Medulla oblongata (tissue), 1 donor: ENCODE measurements around the gene NCAPG.
A peak's percentile ranks its signal among the peaks of the same experiment; 100 is the strongest.

Experiments used
- DNase-seq: peaks from one replicate; pipeline ENCODE4 v3.0.0-alpha.2; 2015; ENCODE audit errors: extremely low spot score

Gene NCAPG

GRCh38 chr4:17810260-17811077, at the start of gene NCAPG, which contains the start of gene DCAF16:
Gene NCAPG (plus strand): TSS chr4:17810979. CDS start chr4:17811078, 99 bp downstream.
Gene DCAF16 (minus strand): TSS chr4:17810757. CDS start chr4:17804141, 6,616 bp downstream.
- peak; percentile 100 for DNase-seq

- no peak for DNase-seq
Measured at GRCh38 chr4:17761062-17761461, 49.7 kb upstream of the NCAPG start.

GRCh38 chr4:17762726-17763125, 48.1 kb upstream of the NCAPG start:
- DNase-seq = no peak

GRCh38 chr4:17763416-17763815, 47.4 kb upstream of the NCAPG start:
- DNase-seq = peak; percentile 22

GRCh38 chr4:17763931-17764330, 46.8 kb upstream of the NCAPG start:
- no peak for DNase-seq

- no peak for DNase-seq
Measured at GRCh38 chr4:17765514-17766286, 45.1 kb upstream of the NCAPG start.

GRCh38 chr4:17766826-17767458, 43.8 kb upstream of the NCAPG start:
- no peak for DNase-seq

- DNase-seq = peak; percentile 8
Measured at GRCh38 chr4:17769406-17770174, 41.2 kb upstream of the NCAPG start.

- no peak for DNase-seq
Measured at GRCh38 chr4:17770845-17771244, 39.9 kb upstream of the NCAPG start.

- no peak for DNase-seq
Measured at GRCh38 chr4:17771284-17771908, 39.4 kb upstream of the NCAPG start.

- no peak for DNase-seq
Measured at GRCh38 chr4:17773135-17773698, 37.6 kb upstream of the NCAPG start.

- DNase-seq = no peak
Measured at GRCh38 chr4:17778431-17778830, 32.3 kb upstream of the NCAPG start.

- DNase-seq = peak; percentile 7
Measured at GRCh38 chr4:17780501-17781299, 30.1 kb upstream of the NCAPG start.

GRCh38 chr4:17781300-17782287, 29.2 kb upstream of the NCAPG start, which contains the start of gene FAM184B:
Gene FAM184B (minus strand): TSS chr4:17781621. CDS start chr4:17781299, 322 bp downstream.
- no peak for DNase-seq

- DNase-seq = no peak
Measured at GRCh38 chr4:17785858-17786257, 24.9 kb upstream of the NCAPG start.

- no peak for DNase-seq
Measured at GRCh38 chr4:17786567-17786966, 24.2 kb upstream of the NCAPG start.

- DNase-seq = no peak
Measured at GRCh38 chr4:17787315-17787714, 23.5 kb upstream of the NCAPG start.

GRCh38 chr4:17788956-17789355, 21.8 kb upstream of the NCAPG start:
- no peak for DNase-seq

- no peak for DNase-seq
Measured at GRCh38 chr4:17794730-17795129, 16.0 kb upstream of the NCAPG start.
